ENCODE measurements around the gene SLC4A7.
"Not testable (repeated sequence)": the region's sequence is repeated elsewhere in the genome, so short reads cannot be mapped to it uniquely, and the experiment has no call there.

The SLC4A7 gene

DNA sequence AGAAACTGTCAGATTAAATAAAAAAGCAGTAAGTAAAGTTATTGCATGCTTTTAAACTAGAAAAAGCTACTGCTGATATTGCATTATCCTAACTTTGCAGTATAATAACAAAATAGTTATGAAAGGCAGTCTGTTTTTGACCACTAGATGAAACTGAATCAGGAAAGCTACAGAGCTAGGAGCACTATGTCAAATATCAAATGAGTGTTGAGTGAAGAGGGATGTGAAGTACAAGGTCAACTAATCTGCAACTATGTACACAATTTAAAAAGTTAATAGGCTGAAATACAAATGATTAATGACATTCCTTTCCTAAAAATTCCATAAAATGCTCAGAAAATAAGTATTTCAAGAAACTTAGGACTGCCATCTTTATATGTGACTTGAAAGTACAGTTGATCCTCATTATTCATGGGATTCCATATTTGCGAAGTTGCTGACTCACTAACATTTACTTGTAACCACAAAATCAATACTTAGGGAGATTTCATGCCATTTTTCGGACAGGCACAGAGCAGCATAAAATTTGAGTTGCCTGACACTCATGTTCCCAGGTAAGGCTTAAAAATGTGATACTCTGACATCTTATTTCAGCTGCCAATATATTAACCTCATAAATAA, 34.5 kb downstream of the SLC4A7 start:
- TF ChIP-seq, protein P1, sequence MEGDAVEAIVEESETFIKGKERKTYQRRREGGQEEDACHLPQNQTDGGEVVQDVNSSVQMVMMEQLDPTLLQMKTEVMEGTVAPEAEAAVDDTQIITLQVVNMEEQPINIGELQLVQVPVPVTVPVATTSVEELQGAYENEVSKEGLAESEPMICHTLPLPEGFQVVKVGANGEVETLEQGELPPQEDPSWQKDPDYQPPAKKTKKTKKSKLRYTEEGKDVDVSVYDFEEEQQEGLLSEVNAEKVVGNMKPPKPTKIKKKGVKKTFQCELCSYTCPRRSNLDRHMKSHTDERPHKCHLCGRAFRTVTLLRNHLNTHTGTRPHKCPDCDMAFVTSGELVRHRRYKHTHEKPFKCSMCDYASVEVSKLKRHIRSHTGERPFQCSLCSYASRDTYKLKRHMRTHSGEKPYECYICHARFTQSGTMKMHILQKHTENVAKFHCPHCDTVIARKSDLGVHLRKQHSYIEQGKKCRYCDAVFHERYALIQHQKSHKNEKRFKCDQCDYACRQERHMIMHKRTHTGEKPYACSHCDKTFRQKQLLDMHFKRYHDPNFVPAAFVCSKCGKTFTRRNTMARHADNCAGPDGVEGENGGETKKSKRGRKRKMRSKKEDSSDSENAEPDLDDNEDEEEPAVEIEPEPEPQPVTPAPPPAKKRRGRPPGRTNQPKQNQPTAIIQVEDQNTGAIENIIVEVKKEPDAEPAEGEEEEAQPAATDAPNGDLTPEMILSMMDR (IDR thresholded peaks at IDR 0.05; ENCODE audit: control extremely low read depth, extremely low read depth, low read depth, missing control alignments): no peak

DNA sequence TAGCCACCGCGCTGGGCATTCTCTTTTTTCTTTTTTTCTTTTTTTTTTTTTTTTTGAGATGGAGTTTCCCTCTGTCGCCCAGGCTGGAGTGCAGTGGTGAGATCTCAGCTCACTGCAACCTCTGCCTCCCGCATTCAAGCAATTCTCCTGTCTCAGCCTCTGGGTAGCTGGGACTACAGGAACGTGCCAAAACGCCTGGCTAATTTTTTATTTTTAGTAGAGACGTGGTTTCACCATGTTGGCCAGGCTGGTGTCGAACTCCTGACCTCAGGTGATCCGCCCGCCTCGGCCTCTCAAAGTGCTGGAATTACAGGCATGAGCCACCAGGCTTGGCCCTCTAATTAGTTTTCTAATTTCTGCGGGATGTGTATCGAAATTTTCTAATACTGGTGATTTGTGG, 41.2 kb downstream of the SLC4A7 start:
- POLR2A ChIA-PET; CTCF ChIA-PET; DNase-seq (ENCODE audit: extremely low spot score): not testable (repeated sequence)

More for the DNA sequence above, 34.5 kb downstream of the SLC4A7 start:
- POLR2A ChIA-PET: no interaction called here
- DNase-seq (ENCODE audit: extremely low spot score): no peak
- CTCF ChIA-PET: interaction anchor here (1.1 kb wide), 1 partner anchor 30 kb away, joined by 3 read pairs; no protein-coding TSS in a partner anchor

GRCh38 chr3:27438352-27438751, 45.8 kb downstream of the SLC4A7 start:
- POLR2A ChIA-PET; CTCF ChIA-PET; DNase-seq (ENCODE audit: extremely low spot score): not testable (repeated sequence)

GRCh38 chr3:27431116-27431515, 53.1 kb downstream of the SLC4A7 start:
- CTCF ChIA-PET: interaction anchor here (1.1 to 1.6 kb wide), 3 partner anchors 14 to 21 kb away, joined by 3 read pairs; no protein-coding TSS in a partner anchor
- TF ChIP-seq, protein P1 (IDR thresholded peaks at IDR 0.05; ENCODE audit: control extremely low read depth, extremely low read depth, low read depth, missing control alignments): no peak
- DNase-seq (ENCODE audit: extremely low spot score): no peak
- POLR2A ChIA-PET: no interaction called here

GRCh38 chr3:27429909-27430308, 54.3 kb downstream of the SLC4A7 start:
- TF ChIP-seq, protein P1 (IDR thresholded peaks at IDR 0.05; ENCODE audit: control extremely low read depth, extremely low read depth, low read depth, missing control alignments): no peak
- CTCF ChIA-PET: interaction anchor here (0.9 to 1.6 kb wide), 3 partner anchors 17 to 252 kb away, joined by 3 read pairs; no protein-coding TSS in a partner anchor
- DNase-seq (ENCODE audit: extremely low spot score): no peak
- POLR2A ChIA-PET: no interaction called here

GRCh38 chr3:27428446-27428845, 55.7 kb downstream of the SLC4A7 start:
- ChIA-PET CTCF (interaction anchor here (0.6 to 1.1 kb wide), 3 partner anchors 17 to 116 kb away, joined by 3 read pairs; no protein-coding TSS in a partner anchor), POLR2A (no interaction called here)
- TF ChIP-seq, protein P1 (IDR thresholded peaks at IDR 0.05; ENCODE audit: control extremely low read depth, extremely low read depth, low read depth, missing control alignments): no peak
- no peak for DNase-seq (ENCODE audit: extremely low spot score)

DNA sequence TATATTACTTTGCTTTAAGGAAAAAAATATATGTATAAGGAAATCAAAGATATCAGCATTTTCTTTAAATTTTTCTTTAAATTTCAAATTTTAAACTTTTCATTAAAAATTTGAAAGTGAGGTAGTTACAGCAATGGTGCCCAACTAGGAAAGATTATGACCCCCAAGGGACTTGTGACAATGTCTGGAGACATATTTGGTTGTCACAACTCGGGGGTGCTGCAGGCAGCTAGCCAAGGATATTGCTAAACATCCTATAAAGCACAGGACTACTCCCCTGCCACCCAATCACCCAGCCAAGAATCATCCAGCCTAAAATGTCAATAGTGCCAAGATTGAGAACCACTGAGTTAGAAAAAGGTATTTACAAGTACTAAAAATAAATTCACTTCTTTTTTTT, 57.3 kb downstream of the SLC4A7 start:
- CTCF ChIA-PET: interaction anchor here (1.4 kb wide), 1 partner anchor 9 kb away, joined by 4 read pairs; no protein-coding TSS in a partner anchor
- POLR2A ChIA-PET: no interaction called here
- DNase-seq (ENCODE audit: extremely low spot score): no peak
- TF ChIP-seq, protein P1 (IDR thresholded peaks at IDR 0.05; ENCODE audit: control extremely low read depth, extremely low read depth, low read depth, missing control alignments): no peak

Data from GM10248 (cell line).